ENCODE data around the gene PHF21A. TPM values are rescaled to one million over a fixed set of nuclear protein-coding genes. Genes with fewer than 3 reads are reported as not detected.

PHF21A gene
- total RNA-seq, 2 experiments from 2014 or later, result 40.4 to 42.6 TPM

GRCh38 chr11:46069595-46069994 is 51.7 kb downstream of the PHF21A start:
- Mint-ChIP-seq H3K4me1 (ENCODE audit: low read depth) (peaks cover 4% of the 10 kb centered on the region), H3K27ac (no peak overlapping the region), H3K36me3 (ENCODE audit: low read depth) (peaks cover 14% of the 10 kb centered on the region), H3K9me3 (no peaks in the 10 kb centered on the region), H3K4me3 (no peak overlapping the region), H3K27me3 (ENCODE audit: low read depth) (no peaks in the 10 kb centered on the region)
- intact Hi-C loops (cut with micrococcal nuclease), result no loop called here
- no peak for DNase-seq
- CTCF ChIA-PET, result interaction anchor here (0.6 to 1.7 kb wide), 3 partner anchors 10 to 105 kb away, joined by 3 to 4 read pairs (median 3); no protein-coding TSS in a partner anchor

- Mint-ChIP-seq H3K27me3 (ENCODE audit: low read depth) (no peaks in the 10 kb centered on the region), H3K36me3 (ENCODE audit: low read depth) (peaks cover 10% of the 10 kb centered on the region), H3K4me3 (no peak overlapping the region), H3K9me3 (no peaks in the 10 kb centered on the region), H3K4me1 (ENCODE audit: low read depth) (peaks cover 7% of the 10 kb centered on the region), H3K27ac (no peak overlapping the region)
- intact Hi-C loops (cut with micrococcal nuclease), result no loop called here
- CTCF ChIA-PET, result interaction anchor here (1.7 to 1.9 kb wide), 2 partner anchors 10 to 60 kb away, joined by 5 to 6 read pairs; no protein-coding TSS in a partner anchor
- no peak for DNase-seq
These were observed 54.9 kb downstream of the PHF21A start for GRCh38 chr11:46066335-46066734.

- Mint-ChIP-seq H3K27ac (no peak overlapping the region), H3K4me3 (no peak overlapping the region), H3K4me1 (ENCODE audit: low read depth) (peaks cover 7% of the 10 kb centered on the region), H3K27me3 (ENCODE audit: low read depth) (no peaks in the 10 kb centered on the region), H3K9me3 (no peaks in the 10 kb centered on the region), H3K36me3 (ENCODE audit: low read depth) (peaks cover 10% of the 10 kb centered on the region)
- DNase-seq, result no peak
- intact Hi-C loops (cut with micrococcal nuclease), result no loop called here
- CTCF ChIA-PET, result interaction anchor here (1.7 to 1.9 kb wide), 2 partner anchors 10 to 59 kb away, joined by 5 to 6 read pairs; no protein-coding TSS in a partner anchor
These were observed 55.6 kb downstream of the PHF21A start for GRCh38 chr11:46065681-46066080.

GRCh38 chr11:46064221-46064620 is 57.0 kb downstream of the PHF21A start:
- Mint-ChIP-seq H3K9me3 (no peaks in the 10 kb centered on the region), H3K4me1 (ENCODE audit: low read depth) (peaks cover 6% of the 10 kb centered on the region)
- CTCF ChIA-PET, result no interaction called here

GRCh38 chr11:46063138-46063537 is 58.1 kb downstream of the PHF21A start:
- H3K27ac Mint-ChIP-seq, result no peak overlapping the region
- CTCF ChIA-PET, result no interaction called here
- DNase-seq, result no peak

More at GRCh38 chr11:46064221-46064620, 57.0 kb downstream of the PHF21A start:
- H3K27ac Mint-ChIP-seq, result no peak overlapping the region
- H3K36me3 Mint-ChIP-seq (ENCODE audit: low read depth), result peaks cover 5% of the 10 kb centered on the region
- H3K27me3 Mint-ChIP-seq (ENCODE audit: low read depth), result no peaks in the 10 kb centered on the region
- intact Hi-C loops (cut with micrococcal nuclease), result no loop called here
- no peak for DNase-seq
- H3K4me3 Mint-ChIP-seq, result no peak overlapping the region

GRCh38 chr11:46060013-46060412 is 61.2 kb downstream of the PHF21A start:
- no peak overlapping the region for H3K4me3 Mint-ChIP-seq
- CTCF ChIA-PET, result interaction anchor here (0.6 to 1.1 kb wide), 2 partner anchors 12 to 180 kb away, joined by 3 read pairs; no protein-coding TSS in a partner anchor
- no peak for DNase-seq
- H3K9me3 Mint-ChIP-seq, result no peaks in the 10 kb centered on the region
- intact Hi-C loops (cut with micrococcal nuclease), result no loop called here
- no peak overlapping the region for H3K27ac Mint-ChIP-seq
- H3K36me3 Mint-ChIP-seq (ENCODE audit: low read depth), result no peaks in the 10 kb centered on the region
- no peaks in the 10 kb centered on the region for H3K27me3 Mint-ChIP-seq (ENCODE audit: low read depth)
- peaks cover 18% of the 10 kb centered on the region for H3K4me1 Mint-ChIP-seq (ENCODE audit: low read depth)

More at GRCh38 chr11:46063138-46063537, 58.1 kb downstream of the PHF21A start:
- Mint-ChIP-seq H3K4me1 (ENCODE audit: low read depth) (peaks cover 7% of the 10 kb centered on the region), H3K9me3 (no peaks in the 10 kb centered on the region), H3K27me3 (ENCODE audit: low read depth) (no peaks in the 10 kb centered on the region), H3K36me3 (ENCODE audit: low read depth) (no peaks in the 10 kb centered on the region), H3K4me3 (no peak overlapping the region)
- intact Hi-C loops (cut with micrococcal nuclease), result no loop called here

GRCh38 chr11:46057489-46057888 is 63.8 kb downstream of the PHF21A start:
- no peak overlapping the region for H3K27ac Mint-ChIP-seq
- CTCF ChIA-PET, result interaction anchor here (1.6 kb wide), 1 partner anchor 92 kb away, joined by 3 read pairs; no protein-coding TSS in a partner anchor
- H3K4me1 Mint-ChIP-seq (ENCODE audit: low read depth), result peaks cover 15% of the 10 kb centered on the region
- no peaks in the 10 kb centered on the region for H3K36me3 Mint-ChIP-seq (ENCODE audit: low read depth)
- H3K4me3 Mint-ChIP-seq, result no peak overlapping the region
- no peak for DNase-seq
- H3K9me3 Mint-ChIP-seq, result no peaks in the 10 kb centered on the region
- no peaks in the 10 kb centered on the region for H3K27me3 Mint-ChIP-seq (ENCODE audit: low read depth)
- intact Hi-C loops (cut with micrococcal nuclease), result no loop called here

- intact Hi-C loops (cut with micrococcal nuclease), result no loop called here
- peaks cover 15% of the 10 kb centered on the region for H3K4me1 Mint-ChIP-seq (ENCODE audit: low read depth)
- H3K27ac Mint-ChIP-seq, result no peak overlapping the region
- H3K4me3 Mint-ChIP-seq, result no peak overlapping the region
- H3K9me3 Mint-ChIP-seq, result no peaks in the 10 kb centered on the region
- no peak for DNase-seq
- H3K27me3 Mint-ChIP-seq (ENCODE audit: low read depth), result no peaks in the 10 kb centered on the region
- peaks cover under 1% of the 10 kb centered on the region for H3K36me3 Mint-ChIP-seq (ENCODE audit: low read depth)
- CTCF ChIA-PET, result no interaction called here
These were observed 65.9 kb downstream of the PHF21A start for GRCh38 chr11:46055371-46055770.

- CTCF ChIA-PET, result no interaction called here
- Mint-ChIP-seq H3K9me3 (peaks cover 2% of the 10 kb centered on the region), H3K27me3 (ENCODE audit: low read depth) (no peaks in the 10 kb centered on the region), H3K27ac (no peak overlapping the region), H3K4me3 (no peak overlapping the region), H3K4me1 (ENCODE audit: low read depth) (peaks cover 3% of the 10 kb centered on the region), H3K36me3 (ENCODE audit: low read depth) (peaks cover 16% of the 10 kb centered on the region)
- DNase-seq, result no peak
- intact Hi-C loops (cut with micrococcal nuclease), result no loop called here
These were observed 70.2 kb downstream of the PHF21A start for GRCh38 chr11:46051102-46051501.

GRCh38 chr11:46050662-46051061 is 70.6 kb downstream of the PHF21A start:
- H3K36me3 Mint-ChIP-seq (ENCODE audit: low read depth), result peaks cover 16% of the 10 kb centered on the region
- H3K27me3 Mint-ChIP-seq (ENCODE audit: low read depth), result no peaks in the 10 kb centered on the region
- CTCF ChIA-PET, result interaction anchor here (0.6 kb wide), 1 partner anchor 23 kb away, joined by 4 read pairs; no protein-coding TSS in a partner anchor
- no peak overlapping the region for H3K4me3 Mint-ChIP-seq
- H3K9me3 Mint-ChIP-seq, result peaks cover 2% of the 10 kb centered on the region
- H3K4me1 Mint-ChIP-seq (ENCODE audit: low read depth), result peaks cover 3% of the 10 kb centered on the region
- intact Hi-C loops (cut with micrococcal nuclease), result no loop called here
- DNase-seq, result no peak
- H3K27ac Mint-ChIP-seq, result no peak overlapping the region

GRCh38 chr11:46050003-46050461 is 71.2 kb downstream of the PHF21A start:
- no peaks in the 10 kb centered on the region for H3K27me3 Mint-ChIP-seq (ENCODE audit: low read depth)
- CTCF ChIA-PET, result interaction anchor here (0.6 kb wide), 1 partner anchor 23 kb away, joined by 4 read pairs; no protein-coding TSS in a partner anchor

GRCh38 chr11:46049325-46049897 is 71.8 kb downstream of the PHF21A start:
- intact Hi-C loops (cut with micrococcal nuclease), result no loop called here
- H3K27ac Mint-ChIP-seq, result no peak overlapping the region
- no peak for DNase-seq
- H3K4me3 Mint-ChIP-seq, result no peak overlapping the region
- H3K27me3 Mint-ChIP-seq (ENCODE audit: low read depth), result no peaks in the 10 kb centered on the region
- no peaks in the 10 kb centered on the region for H3K4me1 Mint-ChIP-seq (ENCODE audit: low read depth)
- H3K36me3 Mint-ChIP-seq (ENCODE audit: low read depth), result peaks cover 16% of the 10 kb centered on the region
- CTCF ChIA-PET, result no interaction called here
- H3K9me3 Mint-ChIP-seq, result peaks cover 2% of the 10 kb centered on the region

More at GRCh38 chr11:46050003-46050461, 71.2 kb downstream of the PHF21A start:
- no peak overlapping the region for H3K27ac Mint-ChIP-seq
- H3K36me3 Mint-ChIP-seq (ENCODE audit: low read depth), result peaks cover 16% of the 10 kb centered on the region
- H3K4me3 Mint-ChIP-seq, result no peak overlapping the region
- H3K9me3 Mint-ChIP-seq, result peaks cover 2% of the 10 kb centered on the region
- H3K4me1 Mint-ChIP-seq (ENCODE audit: low read depth), result no peaks in the 10 kb centered on the region
- intact Hi-C loops (cut with micrococcal nuclease), result no loop called here
- no peak for DNase-seq

GRCh38 chr11:46048198-46048597 is 73.1 kb downstream of the PHF21A start:
- CTCF ChIA-PET, result interaction anchor here (0.6 to 0.7 kb wide), 3 partner anchors 12 to 18 kb away, joined by 3 to 5 read pairs (median 3); no protein-coding TSS in a partner anchor
- Mint-ChIP-seq H3K9me3 (peaks cover 2% of the 10 kb centered on the region), H3K27ac (no peak overlapping the region), H3K27me3 (ENCODE audit: low read depth) (no peaks in the 10 kb centered on the region), H3K4me1 (ENCODE audit: low read depth) (no peaks in the 10 kb centered on the region), H3K36me3 (ENCODE audit: low read depth) (peaks cover 16% of the 10 kb centered on the region), H3K4me3 (no peak overlapping the region)
- intact Hi-C loops (cut with micrococcal nuclease), result no loop called here
- no peak for DNase-seq
